IPS-11a (cell line): ENCODE results near the gene INPP5F.
"Not testable (repeated sequence)": the region's sequence is repeated elsewhere in the genome, so short reads cannot be mapped to it uniquely, and the experiment has no call there.

Experiments
- H3K4me3 ChIP-seq: one replicate; pipeline ENCODE4 v1.5.1; 2013; ENCODE audit warnings: low read depth, low read length, control low read depth

The INPP5F gene

DNA sequence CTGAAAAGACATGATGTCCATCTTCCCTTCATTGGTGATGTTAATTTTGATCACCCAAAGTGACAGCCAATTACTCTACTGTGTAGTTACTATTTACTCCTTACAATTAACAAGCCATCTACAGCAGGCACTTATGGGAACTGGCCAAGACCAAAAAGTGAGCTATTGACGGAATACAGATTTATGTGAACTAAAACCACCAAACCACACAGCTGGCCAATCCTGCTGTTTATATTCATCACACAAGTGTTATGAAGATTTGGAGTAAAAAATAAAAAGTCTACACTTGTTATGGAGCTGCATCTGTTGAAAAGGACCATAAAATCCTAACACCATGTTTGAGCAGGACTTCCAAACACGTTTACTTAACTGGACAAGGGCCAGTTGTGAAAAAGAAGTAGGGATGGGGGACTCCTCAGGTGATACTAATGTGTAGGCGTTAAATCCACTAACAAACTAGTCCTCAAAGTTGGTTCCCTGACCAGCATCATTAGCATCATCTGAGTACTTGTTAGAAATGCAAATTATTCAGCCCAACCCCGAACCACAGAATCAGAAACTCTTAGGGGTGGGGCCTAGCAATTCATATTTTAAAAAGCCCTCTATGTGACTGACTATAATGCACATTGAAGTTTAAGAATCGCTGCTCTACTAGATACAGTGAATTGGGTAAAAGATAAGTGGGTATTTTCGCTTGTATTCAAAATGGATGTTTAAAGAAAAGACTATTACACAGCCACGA lies 135.2 kb downstream of the INPP5F start:
- no peak overlapping the region for H3K4me3 ChIP-seq

DNA sequence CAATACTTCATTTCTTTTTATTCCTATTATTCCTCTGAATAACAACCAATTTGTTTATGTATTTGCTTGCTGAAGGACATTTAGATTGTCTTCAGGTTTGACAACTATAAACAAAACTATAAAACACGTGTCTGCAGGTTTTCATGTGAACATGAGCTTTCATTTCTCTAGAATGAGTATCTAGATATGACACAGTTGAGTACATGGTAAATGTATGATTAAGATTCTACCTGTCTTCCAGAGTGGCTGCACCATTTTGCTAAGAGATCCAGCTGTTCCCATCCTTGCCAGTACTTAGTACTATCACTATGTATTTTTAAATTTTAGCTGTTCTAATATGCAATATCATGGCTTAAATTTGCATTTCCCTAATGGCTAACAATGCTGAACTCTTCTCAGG lies 136.7 kb downstream of the INPP5F start:
- no peak overlapping the region for H3K4me3 ChIP-seq

DNA sequence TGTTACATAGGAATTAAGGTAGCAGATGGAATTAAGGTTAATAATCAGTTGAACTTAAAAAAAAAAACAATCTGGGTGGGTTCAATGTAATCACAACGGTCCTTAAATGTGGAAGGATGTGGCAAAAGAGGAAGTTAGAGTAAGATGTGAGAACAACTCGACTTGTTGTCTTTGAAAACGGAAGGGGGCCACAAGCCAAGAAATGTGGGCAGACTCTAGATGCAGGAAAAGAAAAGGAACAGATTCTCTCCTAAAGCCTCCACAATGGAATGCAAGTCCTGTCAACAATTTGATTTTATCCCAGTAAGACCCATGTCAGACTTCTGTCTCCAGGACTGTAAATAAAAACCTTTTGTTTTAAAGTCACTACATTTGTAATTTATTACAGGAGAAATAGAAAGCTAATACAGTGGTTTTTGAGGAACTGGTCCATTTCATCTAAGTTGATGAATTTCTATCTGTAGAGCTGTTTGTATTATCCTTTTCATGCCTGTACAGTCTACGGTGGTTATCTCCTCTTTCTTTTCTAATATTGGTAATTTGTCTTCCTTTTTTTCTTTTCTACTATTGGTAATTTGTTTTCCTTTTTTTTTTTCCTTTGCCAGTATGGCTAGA lies 138.2 kb downstream of the INPP5F start:
- no peak overlapping the region for H3K4me3 ChIP-seq

DNA sequence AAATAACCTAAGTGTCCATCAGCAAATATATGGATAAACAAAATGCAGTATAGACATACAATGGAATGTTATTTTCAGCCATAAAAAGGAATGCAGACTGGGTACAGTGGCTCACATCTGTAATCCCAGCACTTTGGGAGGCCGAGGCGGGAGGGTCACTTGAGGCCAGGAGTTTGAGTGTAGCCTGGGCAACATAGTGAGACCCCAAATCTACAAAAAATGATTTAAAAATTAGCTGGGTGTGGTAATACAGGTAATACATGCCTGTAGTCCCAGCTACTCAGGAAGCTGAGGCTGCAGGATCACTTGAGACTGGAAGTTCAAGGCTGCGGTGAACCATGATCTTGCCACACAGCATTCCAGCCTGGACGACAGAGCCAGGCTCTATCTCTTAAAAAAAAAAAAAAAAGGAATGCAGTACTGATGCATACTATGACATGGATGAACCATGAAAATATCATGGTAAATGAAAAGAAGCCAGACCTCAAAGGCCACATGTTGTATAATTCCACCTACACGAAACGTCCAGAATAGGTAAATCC lies 139.9 kb downstream of the INPP5F start:
- no peak overlapping the region for H3K4me3 ChIP-seq

DNA sequence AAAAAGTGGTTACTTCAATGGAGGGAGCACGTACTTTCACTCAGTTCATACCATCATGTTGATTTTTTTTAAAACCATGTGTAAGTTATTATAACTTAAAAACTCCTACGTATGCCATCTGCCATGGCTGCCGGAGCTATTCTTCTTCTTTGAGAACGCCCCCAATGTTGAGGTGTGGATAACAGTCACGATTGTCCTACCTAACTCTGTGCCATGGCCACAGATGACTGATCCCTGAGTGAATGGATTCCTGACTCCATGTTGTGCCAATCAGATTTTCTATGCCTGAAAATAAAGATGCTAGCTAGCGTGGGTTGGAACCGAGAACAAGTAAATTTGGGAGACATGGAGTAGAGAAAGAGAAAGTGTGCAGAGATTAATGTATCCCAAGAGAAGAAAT lies 141.5 kb downstream of the INPP5F start:
- H3K4me3 ChIP-seq: no peak overlapping the region

DNA sequence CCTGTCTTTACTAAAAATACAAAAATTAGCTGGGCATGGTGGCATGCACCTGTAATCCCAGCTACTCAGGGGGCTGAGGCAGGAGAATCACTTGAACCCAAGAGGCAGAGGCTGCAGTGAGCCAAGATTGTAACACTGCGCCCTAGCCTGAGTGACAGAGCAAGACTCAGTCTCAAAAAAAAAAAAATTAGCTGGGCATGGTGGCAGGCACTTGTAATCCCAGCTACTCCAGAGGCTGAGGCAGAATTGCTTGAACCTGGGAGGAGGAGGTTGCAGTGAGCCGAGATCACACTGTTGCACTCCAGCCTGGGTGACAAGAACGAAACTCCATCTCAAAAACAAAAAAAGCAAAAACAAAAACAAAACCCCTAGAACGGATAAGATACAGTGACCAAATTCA lies 143.5 kb downstream of the INPP5F start:
- H3K4me3 ChIP-seq: not testable (repeated sequence)

DNA sequence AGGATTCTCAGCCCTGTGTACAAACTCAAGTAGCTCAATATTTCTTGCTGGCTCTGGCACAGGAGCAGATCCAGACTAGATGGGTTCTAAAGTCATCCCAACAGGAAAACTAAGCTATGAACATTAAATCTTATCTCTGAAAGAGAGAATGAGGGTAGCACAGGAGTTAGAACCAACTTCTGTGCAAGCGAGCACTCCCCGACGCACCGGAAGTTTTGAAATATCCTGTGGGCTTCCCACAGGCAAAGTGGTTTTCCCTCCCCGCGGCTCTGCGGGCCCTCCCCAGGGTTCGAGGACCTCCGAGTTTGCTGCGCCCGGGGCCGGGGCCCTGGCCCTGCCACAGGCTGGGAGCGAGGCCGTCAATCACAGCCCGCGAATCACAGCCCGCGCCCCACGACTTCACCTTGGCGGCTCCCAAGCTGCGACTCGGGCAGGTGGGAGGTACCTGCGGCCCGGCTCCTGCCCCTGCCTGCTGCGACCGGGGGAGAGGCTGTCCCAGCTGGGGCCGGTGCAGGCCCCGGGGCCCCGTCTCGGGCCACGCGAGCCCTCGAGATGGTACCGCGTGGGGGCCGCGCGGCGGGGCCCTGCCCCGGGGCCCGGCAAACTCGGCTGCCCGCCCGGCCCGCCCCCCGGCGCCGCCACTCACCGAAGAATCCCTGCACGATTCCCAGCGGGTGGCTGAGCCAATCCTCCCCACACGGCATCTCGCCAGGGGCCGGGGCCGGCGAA lies 146.2 kb downstream of the INPP5F start:
- H3K4me3 ChIP-seq: peak overlapping the region; percentile 91

DNA sequence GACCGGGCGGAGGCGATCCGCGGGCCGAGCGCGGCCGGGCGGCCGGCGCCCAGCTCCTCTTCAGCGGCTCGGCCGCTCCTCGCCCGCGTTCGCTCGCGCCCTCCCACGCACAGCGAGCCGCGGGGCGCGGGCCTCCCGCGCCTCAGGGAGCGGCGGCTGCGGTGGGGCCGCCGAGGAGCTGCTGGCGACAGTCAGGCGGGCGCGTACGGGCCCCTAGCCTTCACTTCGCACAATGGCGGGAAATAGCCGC lies 146.7 kb downstream of the INPP5F start, which contains the start of gene MCMBP:
TSS of gene MCMBP (minus strand) at position 234 of the 250 bp plus-strand sequence. CDS start 259 bp downstream, outside the sequence.
- peak within 1 kb of the TSS; percentile 91 for H3K4me3 ChIP-seq

DNA sequence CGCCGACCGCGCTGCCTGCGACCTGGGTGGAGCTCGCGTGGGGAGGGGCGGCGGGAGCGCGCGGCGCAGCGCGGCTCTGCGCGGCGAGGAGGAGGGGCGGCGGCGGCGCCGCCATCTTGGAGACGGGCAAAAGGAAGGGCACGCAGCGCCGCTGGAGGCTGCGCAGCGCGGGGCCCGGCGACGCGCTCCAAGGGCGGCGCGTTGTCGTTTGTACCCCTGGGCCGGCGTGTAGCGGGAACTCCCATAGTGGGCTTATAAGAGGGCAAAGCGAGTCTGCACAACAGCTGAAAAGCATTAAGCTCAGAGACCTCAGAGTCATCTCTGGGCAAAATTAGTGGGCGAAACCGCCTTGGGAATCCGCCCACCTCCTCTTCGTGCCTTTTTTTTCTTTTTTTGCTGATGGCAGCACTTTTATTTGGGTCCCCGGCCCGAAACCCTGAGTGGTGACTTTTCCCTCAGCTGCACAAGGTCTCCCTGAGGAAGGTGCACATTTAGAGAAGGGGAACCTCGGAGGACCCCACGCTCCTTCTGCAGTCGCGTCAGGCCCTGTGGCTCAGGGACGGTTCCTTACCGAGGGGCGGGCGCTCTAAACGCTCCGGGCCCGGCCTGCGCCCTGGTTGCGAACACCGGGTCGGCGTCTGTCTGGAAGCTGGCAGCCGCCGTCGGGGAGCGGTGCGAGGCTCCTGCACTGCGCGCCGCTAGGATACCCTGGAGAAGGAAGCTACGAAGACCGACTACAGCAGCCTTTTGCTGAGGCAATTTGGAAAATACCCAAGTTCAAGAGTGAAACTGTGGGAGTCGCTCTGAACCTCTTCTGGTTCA lies 147.2 kb downstream of the INPP5F start:
- peak overlapping the region; percentile 91 for H3K4me3 ChIP-seq

DNA sequence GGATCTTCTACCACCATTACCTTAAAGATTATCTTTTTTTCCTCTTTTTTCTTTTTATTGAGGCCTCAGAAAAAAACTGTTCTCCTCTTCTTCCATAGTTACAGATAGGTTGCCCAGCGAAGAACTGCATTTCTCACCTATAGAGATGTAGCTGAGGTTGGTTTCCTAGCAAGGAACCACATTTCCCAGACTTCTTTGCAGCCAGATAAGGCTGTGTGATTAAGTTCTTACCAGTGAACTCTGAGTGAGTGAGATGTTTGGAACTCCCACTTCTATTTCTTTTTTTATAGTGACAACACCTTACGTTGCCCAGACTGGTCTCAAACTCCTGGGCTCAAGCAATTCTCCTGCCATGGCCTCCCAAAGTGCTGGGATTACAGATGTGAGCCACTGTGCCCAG lies 152.7 kb downstream of the INPP5F start:
- H3K4me3 ChIP-seq: no peak overlapping the region
